Activated CD4-positive, alpha-beta T cell treated with anti-CD3 and anti-CD28 coated beads for 24 hours (primary cell): ENCODE measurements around the gene GEMIN8.

Source experiments
- DNase-seq, 2 donors: peaks; one replicate each; pipeline ENCODE4 v3.0.0-alpha.2; 2020; ENCODE audit warnings: low read depth in 2 of 2

The GEMIN8 gene, protein sequence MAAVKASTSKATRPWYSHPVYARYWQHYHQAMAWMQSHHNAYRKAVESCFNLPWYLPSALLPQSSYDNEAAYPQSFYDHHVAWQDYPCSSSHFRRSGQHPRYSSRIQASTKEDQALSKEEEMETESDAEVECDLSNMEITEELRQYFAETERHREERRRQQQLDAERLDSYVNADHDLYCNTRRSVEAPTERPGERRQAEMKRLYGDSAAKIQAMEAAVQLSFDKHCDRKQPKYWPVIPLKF

DNA sequence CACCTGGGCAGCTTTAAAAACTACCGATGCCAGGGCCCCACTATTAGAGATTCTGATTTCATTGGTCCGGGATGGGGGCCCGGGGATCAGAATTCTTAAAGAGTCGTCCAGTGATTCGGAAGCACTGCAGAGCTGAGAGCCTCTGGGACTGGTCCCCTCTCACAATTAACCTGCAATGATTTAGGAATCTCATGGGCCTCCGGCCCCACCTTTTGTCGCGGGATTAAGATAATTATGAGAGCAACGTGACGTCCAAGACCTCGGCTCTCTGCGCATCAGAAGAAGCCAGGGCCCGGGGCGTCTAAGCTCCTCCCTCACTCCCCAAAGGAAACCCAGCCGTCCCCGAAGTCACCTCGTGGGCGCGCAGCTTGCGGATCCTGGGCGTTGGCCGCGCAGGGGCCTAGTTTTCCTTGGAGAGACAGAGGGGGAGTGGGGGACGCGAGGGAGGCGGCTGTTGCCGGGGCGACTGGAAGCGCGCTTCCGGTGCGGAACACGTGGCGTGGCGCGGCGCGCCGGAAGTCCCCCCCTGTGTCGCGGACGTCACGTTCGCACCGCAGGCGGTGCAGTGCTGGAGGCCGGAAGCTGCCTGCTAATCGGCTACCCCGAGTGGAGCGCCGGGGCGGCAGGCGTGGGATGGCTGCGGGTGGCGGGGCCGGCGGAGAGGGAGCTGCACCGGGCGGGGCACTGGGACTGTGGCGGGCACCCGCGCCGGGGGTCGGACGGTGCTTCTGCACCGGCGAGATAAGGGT lies at the start of gene GEMIN8:
GEMIN8 (minus strand) TSS at position 468 of the 749 bp plus-strand sequence. CDS start 8,414 bp downstream, outside the sequence.
- DNase-seq, result peak; percentile 63 to 84

DNA sequence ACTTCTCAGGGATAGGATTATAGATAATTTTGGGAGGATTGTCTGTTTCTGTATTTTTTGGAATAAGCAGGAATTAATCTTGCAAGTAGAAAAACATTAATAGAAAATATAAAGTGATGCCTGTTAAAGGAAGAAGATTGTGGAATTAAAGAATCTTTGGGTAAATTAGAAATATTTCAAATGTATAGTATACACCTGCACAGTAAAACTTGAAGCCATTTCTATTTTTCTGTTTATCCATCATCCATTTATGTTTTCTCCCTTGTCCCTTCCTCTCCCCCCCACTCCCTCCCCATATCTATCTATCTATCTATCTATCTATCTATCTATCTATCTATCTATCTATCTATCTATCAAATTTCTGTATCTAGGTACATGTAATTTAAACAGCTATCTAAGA lies 46.9 kb upstream of the GEMIN8 start:
- DNase-seq, result no peak

GRCh38 chrX:14073556-14073955 lies 43.9 kb upstream of the GEMIN8 start:
- no peak for DNase-seq

DNA sequence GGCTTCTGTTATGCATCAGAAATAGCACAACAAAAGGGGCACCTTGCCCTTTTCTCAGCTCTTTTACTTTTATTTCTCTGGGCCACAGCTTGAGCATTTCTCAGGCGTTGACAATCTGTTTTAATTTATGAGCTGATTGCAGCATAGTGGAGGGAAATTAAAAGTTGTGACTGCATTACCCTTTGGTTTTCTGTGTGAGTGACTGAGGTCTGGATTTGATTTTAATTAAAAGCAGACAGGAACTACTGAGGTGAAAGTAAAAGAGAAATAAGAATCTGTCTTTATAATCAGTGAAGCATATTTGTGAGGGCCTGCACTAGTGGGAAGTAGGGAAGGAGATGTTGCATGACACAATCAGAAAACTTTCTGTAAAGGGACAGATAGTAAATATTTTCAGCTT lies 43.4 kb upstream of the GEMIN8 start:
- DNase-seq, result no peak

GRCh38 chrX:14065800-14066199 lies 36.1 kb upstream of the GEMIN8 start:
- DNase-seq, result no peak

DNA sequence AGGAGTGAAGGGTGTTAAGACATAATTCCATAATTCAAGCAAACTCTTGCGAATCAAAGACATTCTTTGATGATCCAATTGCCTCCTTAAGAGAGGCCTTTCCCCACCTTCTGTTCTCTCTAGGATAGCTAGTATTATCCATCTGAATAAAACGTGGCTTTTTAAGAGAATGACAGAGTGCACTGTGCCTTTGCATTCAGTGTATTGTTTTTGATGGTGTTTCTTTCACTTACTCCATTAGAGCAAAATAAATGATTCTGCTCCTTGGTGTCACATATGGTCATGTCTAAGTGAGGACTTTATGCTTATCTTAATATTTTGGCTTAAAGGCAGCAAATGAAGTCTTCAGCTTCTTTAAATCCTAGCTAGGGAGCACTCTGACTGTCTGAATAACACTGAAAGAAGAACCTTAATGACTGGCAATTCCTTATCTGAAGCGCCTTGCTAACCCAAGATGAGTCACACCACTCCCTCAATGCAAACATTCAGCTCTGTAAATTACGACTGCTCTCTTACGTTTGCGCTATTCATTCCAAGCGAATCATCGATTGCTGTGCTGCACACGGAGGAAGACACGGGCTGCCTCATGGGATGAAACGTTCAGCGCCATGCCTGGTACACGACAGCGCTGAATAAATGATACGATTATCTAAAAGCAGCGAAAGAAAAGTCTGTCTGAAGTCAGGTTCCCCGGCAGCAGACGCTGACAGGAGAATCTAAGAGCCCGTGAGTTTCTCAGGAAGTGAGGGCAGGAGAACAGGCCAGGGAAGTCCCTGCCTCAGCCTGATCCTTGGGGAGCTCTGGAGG lies 35.1 kb upstream of the GEMIN8 start:
- DNase-seq, result no peak

- DNase-seq, result no peak
Observed at GRCh38 chrX:14062524-14062923, 32.8 kb upstream of the GEMIN8 start.

- DNase-seq, result no peak
Observed at GRCh38 chrX:14056206-14056605, 26.5 kb upstream of the GEMIN8 start.

GRCh38 chrX:14051416-14051815 lies 21.7 kb upstream of the GEMIN8 start:
- DNase-seq, result no peak

DNA sequence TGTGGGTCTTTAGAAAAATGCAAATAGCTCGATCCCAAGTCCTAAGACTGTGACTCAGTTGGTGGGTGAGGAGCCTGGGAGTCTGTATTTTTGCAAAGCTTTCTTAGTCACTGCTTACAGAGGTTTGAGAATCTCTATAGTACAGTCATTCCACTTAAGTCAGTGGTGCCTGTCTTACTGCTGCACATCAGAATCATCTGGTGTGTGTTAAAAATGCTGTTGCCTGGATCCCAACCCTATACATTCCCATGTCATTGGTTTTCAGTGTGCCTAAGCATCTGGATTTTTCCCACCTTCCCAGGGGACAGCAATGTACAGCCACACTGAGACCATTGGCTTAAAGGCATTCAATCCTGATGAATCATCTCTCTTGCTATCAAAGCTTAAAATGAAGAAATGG lies 21.0 kb upstream of the GEMIN8 start:
- no peak for DNase-seq

DNA sequence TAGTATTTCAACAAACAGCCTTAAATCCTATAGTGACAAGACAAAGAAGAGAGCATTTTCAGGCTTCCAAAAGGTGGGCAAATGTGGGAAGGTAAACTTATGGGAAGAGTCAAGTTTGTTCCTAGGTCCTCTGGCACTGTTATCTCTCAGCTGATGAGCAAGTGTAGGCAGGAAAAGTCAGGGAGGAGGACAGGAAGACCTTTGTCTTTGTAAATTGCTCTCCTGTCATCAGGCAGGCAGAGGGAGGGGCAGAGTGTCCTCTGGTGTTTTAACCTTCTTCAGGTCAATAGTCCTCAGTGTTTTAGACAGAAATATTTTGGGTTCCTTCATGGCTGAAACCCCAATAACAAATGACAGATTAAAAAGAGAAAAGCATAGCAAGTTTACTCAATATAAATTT lies 13.5 kb upstream of the GEMIN8 start:
- no peak for DNase-seq

- DNase-seq, result peak; percentile 21 to 60
Observed at GRCh38 chrX:14039344-14039743, 9.7 kb upstream of the GEMIN8 start.

GRCh38 chrX:14038375-14039085 lies 8.8 kb upstream of the GEMIN8 start:
- DNase-seq, result no peak

DNA sequence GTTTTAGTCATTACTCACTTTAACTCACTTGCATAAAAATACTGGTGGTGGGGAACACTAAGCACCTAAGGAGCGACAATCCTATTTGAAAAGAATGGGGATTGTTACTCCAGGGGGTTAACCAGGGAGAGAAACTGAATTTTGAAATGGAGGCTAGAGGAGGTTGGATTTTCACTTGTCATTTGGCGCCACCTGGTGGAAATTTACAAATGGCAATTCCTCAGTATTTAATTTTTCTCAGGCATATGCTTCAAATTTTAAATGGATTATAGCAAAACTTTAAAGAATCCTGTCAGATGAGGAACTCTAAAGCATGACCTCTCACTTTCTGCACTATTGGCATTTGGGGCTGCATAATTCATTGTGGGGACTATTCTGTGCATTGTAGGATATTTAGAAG lies 2.7 kb upstream of the GEMIN8 start:
- DNase-seq, result peak; percentile 6 to 62

GRCh38 chrX:14030174-14030530 lies 460 bp upstream of the GEMIN8 start:
- no peak for DNase-seq

DNA sequence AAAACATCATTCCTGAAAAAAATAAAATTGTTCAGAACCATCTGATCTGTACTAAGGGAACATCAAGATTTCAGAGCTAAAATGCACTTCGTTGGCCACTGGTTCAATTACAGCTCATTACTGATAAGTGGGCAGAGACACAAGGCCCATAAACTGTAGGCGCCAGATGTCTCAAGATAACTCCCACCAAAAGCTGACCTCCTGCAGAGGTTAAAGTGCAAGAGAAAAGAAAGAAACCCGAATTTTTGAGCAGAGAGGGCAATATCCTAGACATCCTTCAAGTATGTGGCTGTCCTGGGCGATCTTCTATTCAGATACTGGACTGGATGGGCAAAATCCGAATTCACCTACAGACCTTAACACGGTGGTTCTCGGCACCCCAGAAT lies 660 bp downstream of the GEMIN8 start:
- no peak for DNase-seq

DNA sequence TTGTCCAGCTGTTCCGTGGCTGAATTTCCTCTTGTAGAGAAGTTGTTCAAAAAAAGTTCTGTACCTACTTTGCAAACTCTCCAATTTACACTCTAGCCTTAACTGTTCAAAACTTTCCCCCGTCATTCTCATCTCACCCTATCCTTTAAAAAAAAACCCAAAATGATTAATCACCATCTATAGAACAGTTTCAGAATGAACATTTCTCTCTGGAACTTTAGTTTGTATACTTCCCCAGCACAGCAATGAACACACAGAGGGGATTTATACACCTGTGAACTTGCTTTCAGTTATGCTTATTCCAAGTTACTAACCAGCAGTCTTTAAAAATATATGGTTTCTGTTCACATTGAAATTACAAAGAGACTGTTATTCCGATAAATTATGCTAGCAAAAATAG lies 1.2 kb downstream of the GEMIN8 start:
- no peak for DNase-seq

- no peak for DNase-seq
Observed at GRCh38 chrX:14027511-14028019, 2.1 kb downstream of the GEMIN8 start.

- no peak for DNase-seq
Observed at GRCh38 chrX:14027036-14027435, 2.7 kb downstream of the GEMIN8 start.

- DNase-seq, result no peak
Observed at GRCh38 chrX:14026121-14026520, 3.6 kb downstream of the GEMIN8 start.

DNA sequence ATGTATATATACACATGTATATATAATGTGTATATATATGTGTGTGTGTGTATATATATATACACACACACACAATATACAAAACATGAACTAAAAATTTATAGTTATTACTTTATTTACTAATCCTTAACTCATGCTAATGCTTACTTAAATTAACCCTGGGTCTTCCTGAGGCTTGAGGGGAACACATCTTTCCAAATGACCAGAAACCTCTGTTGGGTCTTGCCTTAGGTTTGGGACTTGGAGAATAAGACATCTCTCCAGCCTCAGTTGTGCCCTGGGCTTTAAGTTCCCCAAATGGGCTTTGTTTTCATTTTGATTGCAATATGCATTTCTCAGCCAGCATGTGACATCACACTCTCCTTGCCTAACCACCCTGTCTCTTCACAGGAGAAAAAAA lies 7.7 kb downstream of the GEMIN8 start:
- DNase-seq, result no peak

GRCh38 chrX:14017399-14017798 lies 12.3 kb downstream of the GEMIN8 start:
- DNase-seq, result no peak
